Measurements from ENCODE around the gene ABLIM3. TPM values are rescaled to one million over a fixed set of nuclear protein-coding genes. Genes with fewer than 3 reads are reported as not detected.

The ABLIM3 gene
- total and polyA plus RNA-seq, 9 of the 15 experiments (the other 6 are each of a cell fraction or from before 2014, with no cell fraction given), result 0.03 to 0.38 (median 0.11) TPM

GRCh38 chr5:149273950-149274349 lies 132.7 kb downstream of the ABLIM3 start:
- DNase-seq (ENCODE audit: extremely low read depth in 1 of 4, low spot score in 3 of 4), result peak in 1 of 4 experiments; percentile 9
- no peaks in the 10 kb centered on the region for H3K9me1 ChIP-seq (ENCODE audit: control insufficient read depth, insufficient read depth, low read length)
- H2AFZ ChIP-seq (ENCODE audit: low read depth, low read length), result peak overlapping the region; percentile 44; the same call in 1 of the 2 replicates
- CTCF ChIA-PET (ENCODE audit: low intra/inter-chr PET ratio), result no interaction called here
- no TSS peak for BruUV-seq (replicated peaks)
- no peak overlapping the region for H3K4me2 ChIP-seq (ENCODE audit: insufficient read depth, low read length)
- H3K27ac ChIP-seq (ENCODE audit: extremely low read depth, low read depth, low read length), result no peak overlapping the region
- H3K4me1 ChIP-seq (replicated peaks in 1 of 2; ENCODE audit: control insufficient read depth in 2 of 2, insufficient read depth in 2 of 2, low read length in 2 of 2), result peaks cover 0 to 12% of the 10 kb centered on the region in 2 experiments; a peak in 1 of 5 replicates
- H3K27me3 ChIP-seq (ENCODE audit: control insufficient read depth in 2 of 2, insufficient read depth in 2 of 2, low read length in 2 of 2), result peaks cover 22 to 47% of the 10 kb centered on the region in 2 experiments; a peak in 3 of 5 replicates
- no peak; the same call in 2 of the 3 replicates for ATAC-seq
- POLR2A ChIA-PET, result interaction anchor here (0.9 kb wide), 1 partner anchor 9 kb away, joined by 4 read pairs; no protein-coding TSS in a partner anchor
- no peaks in the 10 kb centered on the region for H3K79me2 ChIP-seq (ENCODE audit: control insufficient read depth, insufficient read depth, low read length)
- no peaks in the 10 kb centered on the region for H3K9me3 ChIP-seq (replicated peaks; ENCODE audit: control insufficient read depth, insufficient read depth, low read depth, low read length)
- no peak for FAIRE-seq
- no peaks in the 10 kb centered on the region for H3K36me3 ChIP-seq (ENCODE audit: control insufficient read depth, insufficient read depth, low read length)
- WGBS (ENCODE audit: insufficient coverage, low coverage, missing lambda C conversion rate), result 0% methylated on average over 3 of the region's 3 CpGs
- H3K9ac ChIP-seq (ENCODE audit: insufficient read depth in 1 of 2, low read depth in 2 of 2, low read length in 2 of 2), result no peak overlapping the region
- in situ Hi-C loops (cut with MboI) (loop anchor here (25.0 kb wide), 1 partner anchor 837 kb away; no protein-coding TSS in a partner anchor), intact Hi-C loops (cut with micrococcal nuclease) (no loop called here)
- H4K20me1 ChIP-seq (replicated peaks; ENCODE audit: control insufficient read depth, insufficient read depth, low read length), result no peaks in the 10 kb centered on the region
- H3K4me3 ChIP-seq, result no peak overlapping the region
- TF ChIP-seq CTCF (IDR thresholded peaks at IDR 0.05 in 2 of 3, conservative IDR thresholded peaks at IDR 0.05 in 1 of 3; ENCODE audit: insufficient read depth in 2 of 3, low read depth in 1 of 3, low read length in 3 of 3) (no peak), KDM5B (IDR thresholded peaks at IDR 0.05; ENCODE audit: insufficient replicate concordance, low read depth, low read length) (no peak), ZNF316 (IDR thresholded peaks at IDR 0.05) (peak; percentile 66), ZBTB40 (IDR thresholded peaks at IDR 0.05) (peak; percentile 71), ZBTB40 (CRISPR knock-in tag; IDR thresholded peaks at IDR 0.05) (no peak), MAFG (tag; conservative IDR thresholded peaks at IDR 0.05) (peak; percentile 50), HDGF (IDR thresholded peaks at IDR 0.05) (no peak), PHF20 (IDR thresholded peaks at IDR 0.05; ENCODE audit: partially characterized antibody) (no peak), CGGBP1 (CRISPR knock-in tag; IDR thresholded peaks at IDR 0.05) (no peak), SMC3 (conservative IDR thresholded peaks at IDR 0.05; ENCODE audit: insufficient read depth, low read depth, low read length) (no peak), ELF1 (tag; IDR thresholded peaks at IDR 0.05) (peak; percentile 61; the same call in 1 of the 2 replicates), ZNF124 (CRISPR knock-in tag; IDR thresholded peaks at IDR 0.05) (no peak), MTA2 (IDR thresholded peaks at IDR 0.05; ENCODE audit: low read depth) (no peak)

All from K562 (cell line).